ENCODE measurements around the gene KCNQ1.

The KCNQ1 gene

DNA sequence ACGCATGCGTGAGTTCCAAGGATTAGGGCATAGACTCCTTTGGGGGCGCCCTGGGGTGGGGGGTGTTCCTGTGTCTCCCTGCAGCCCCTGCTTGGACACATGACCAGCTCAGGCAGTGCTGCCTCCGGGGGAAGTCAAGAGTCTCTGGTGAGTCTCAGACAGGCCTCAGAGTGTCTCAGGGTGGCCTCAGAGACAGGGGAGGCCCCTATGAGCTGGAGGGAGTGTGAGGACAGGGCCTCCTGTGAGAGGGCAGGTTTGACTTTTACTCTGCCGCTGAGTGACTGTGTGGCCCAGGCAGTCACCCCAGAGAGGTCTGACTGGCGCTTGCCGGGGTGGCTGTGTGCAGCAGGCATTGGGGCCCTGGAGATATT, 296.2 kb downstream of the KCNQ1 start:
- no peak for DNase-seq (ENCODE audit: low read depth in 4 of 4, low spot score in 1 of 4)

DNA sequence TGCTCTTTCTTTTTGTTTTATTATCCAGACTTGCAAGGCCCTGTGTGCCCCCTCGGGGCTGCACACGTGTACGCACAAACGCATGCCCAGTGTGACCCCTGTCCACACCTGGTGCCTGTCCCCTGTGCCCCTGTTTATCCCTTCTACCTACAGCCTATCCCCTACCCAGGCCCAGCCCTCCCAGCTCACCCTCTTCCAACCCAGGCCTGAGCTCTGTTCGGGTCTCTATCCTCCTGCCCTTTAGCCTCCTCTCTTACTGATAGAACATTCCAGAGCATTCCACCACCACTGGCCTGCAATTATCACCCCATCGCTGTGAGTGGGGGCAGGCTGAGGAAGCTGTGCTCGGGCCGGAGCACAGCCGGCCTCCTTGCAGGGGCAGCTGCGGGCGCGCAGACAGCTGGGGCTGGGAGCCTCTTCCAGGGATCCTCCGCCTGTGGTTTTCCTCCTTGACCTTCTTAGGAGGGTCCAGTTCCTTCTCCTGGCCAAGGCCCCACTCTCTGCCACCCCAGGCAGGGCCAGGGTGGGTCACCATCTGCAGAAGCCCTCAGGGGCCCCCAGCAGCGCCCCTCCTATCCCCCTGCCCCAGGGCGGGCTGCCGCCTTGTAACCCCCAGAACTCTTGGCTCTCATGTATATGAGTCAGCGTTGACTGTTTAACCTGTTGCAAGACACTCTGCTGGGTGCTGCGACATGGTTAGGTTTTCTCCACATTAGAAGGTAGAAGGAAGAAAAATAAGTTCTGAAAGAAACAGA, 296.7 kb downstream of the KCNQ1 start:
- no peak for DNase-seq (ENCODE audit: low read depth in 4 of 4, low spot score in 1 of 4)

DNA sequence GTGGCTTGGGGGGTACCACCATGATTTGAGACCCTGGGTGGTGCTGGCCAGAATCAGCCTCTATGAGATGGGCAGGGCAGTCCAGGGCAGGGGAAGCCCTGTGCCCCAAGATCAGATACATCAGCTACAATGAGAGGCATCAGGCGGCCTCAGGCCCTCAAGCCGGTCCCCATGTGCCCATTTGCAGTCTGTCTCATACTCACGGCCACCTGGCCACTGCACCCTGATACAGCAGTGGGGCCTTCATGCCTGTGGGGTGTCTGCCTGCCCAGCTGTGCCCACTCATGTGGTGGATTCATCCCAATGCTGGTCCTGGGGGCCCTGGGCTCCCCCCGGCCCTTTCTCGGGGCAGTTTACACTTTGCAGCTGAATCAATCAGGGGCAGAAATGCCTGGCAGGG, 297.4 kb downstream of the KCNQ1 start:
- no peak for DNase-seq (ENCODE audit: low read depth in 4 of 4, low spot score in 1 of 4)

DNA sequence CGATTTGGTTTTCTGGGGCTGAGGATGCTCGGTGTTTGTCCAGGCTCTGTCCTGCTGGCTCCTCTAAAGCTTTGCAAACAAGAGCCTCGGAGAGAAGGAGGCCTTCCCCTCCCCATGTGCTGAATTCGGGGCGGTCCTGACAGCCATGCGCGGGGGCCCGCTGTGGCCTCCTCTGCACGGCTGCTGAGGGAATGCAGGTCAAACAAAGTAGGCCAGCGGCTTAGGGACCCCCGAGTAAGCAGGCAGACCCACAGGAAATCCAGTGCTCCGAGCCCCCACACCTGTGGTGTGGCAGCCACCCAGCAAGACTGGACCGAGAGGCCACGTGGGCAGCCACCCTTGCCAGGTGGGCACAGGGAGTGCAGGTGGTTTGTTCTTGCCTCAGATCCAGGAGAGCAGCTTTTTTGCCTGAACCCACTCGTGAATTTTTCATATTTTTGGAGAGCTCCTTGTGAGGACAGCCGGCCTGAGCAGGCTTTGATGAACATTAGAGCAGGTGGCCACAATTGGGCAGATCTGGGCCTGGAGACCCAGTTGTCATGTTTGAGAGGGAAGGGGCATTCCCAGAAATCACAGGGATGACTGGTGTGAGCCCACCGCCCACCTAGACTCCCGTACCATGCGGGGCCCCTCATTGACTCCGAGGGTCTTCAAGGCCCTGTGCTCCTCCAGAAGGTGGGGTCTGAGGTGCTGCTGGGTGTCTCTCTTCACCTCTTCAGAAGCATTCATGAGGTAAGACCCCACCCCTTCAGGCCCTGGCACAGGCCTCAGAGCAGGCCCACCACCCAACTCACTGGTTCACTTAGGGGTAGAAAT, 298.0 kb downstream of the KCNQ1 start:
- no peak for DNase-seq (ENCODE audit: low read depth in 4 of 4, low spot score in 1 of 4)

DNA sequence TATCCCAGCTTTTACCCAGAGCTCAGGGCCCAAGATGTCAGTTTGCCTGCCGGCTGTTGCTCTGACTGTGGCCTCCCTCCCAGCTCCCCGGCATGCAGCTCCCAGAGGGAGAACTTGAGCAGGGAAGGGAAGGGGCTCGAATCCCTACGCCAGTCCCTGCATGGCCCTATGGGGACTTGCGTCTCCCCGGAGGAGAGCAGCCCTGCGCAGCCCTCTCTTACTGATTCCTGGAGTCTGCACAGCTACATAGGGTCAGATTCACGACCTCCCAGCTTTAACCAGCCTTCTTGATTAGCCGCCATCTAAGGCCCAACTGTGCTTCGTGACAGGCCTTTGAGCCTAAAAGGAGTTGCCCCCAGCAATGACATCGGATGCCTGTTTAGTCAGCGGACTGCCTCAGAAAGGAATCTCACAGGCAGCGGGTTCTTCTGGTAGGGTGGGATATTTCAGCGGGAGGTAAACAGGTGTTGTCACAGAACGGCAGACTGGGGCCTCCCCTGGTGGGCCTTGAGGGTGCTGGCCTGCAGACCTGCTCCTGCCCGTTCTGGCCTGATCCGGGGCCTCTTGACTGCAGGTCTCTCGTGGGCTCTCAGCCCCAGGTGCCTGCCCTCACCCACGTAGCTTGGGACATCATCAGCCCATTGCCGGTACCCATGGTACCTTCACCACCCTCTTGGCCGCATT, 298.8 kb downstream of the KCNQ1 start:
- no peak for DNase-seq (ENCODE audit: low read depth in 4 of 4, low spot score in 1 of 4)

DNA sequence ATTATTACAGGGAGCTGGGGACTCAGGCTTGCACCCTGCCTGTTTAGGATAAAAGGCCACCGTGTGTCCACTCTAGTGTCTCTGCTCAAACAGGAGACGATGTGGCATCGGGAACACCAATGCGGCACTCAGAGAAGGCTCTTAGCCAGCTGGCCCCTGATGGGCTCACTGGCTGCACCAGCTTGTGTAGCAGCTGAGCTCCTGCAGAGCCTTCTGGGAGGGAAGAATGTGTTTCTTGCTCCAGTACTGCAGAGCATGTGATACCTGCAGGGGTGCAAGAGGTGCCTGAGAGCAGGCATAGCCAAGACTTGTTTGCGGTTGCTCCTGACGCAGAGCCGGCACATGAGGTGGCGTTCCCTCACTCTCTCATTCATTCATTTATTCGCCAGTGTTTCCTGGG, 299.4 kb downstream of the KCNQ1 start:
- DNase-seq (ENCODE audit: low read depth in 4 of 4, low spot score in 1 of 4) = no peak

DNA sequence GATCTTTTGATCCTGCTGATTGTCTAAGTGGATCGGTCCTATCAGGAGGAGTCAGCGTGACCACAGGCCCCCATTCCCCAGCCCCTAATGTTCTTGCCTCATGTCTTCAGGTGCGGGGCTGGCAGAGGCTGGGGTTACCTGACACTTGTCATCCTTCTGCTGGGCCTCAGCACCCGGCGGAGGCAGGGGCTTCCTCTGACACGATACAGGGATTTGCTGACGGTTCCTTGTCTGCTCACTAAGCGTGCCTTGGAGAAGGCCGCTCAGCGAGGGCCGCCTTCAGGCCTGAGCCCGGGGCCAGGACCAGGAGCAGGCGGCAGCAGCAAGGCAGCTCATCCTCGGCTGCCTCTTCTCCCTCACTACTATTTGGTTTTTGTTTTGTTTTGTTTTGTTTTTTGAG, 300.7 kb downstream of the KCNQ1 start:
- DNase-seq (ENCODE audit: low read depth in 4 of 4, low spot score in 1 of 4) = no peak

DNA sequence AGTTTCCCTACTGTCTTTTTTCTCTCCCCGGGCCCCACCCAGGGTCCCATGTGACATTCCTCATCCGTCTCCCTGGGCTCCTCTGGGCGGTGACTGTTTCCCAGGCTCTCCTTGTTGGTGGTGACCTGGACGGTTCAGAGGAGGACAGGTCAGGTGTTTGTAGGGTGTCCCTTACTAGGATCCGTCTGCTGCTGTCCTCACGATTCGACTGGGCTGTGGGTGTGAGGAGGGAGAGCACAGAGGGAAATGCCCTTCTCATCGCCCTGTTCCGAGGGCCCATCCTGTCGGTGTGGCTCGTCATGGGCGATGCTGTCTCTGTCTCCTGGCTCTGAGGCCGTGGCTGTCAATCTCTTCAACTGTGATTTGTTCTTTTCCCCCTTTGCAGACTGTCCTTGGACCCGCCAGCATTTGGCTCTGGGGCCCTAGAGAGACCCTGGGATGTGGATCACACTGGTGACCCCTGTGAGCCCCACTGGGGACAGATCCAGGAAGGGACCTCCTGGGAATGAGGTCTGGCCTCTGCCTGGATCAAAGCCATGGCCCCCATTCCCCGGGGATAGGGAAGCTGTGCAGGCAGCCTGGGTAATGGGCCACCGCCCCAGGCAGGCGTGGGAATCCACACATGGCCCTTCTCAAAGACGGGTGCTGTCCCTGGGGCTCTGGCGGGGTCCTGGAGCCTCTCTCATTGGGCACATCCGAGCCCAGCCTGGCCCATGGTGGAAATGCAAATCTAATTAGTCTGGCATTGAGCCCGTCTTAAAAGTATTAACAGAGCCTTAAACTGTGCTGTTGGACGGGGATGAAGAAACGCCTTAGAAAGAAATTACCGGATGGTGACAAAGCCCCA, 301.8 kb downstream of the KCNQ1 start:
- no peak for DNase-seq (ENCODE audit: low read depth in 4 of 4, low spot score in 1 of 4)

DNA sequence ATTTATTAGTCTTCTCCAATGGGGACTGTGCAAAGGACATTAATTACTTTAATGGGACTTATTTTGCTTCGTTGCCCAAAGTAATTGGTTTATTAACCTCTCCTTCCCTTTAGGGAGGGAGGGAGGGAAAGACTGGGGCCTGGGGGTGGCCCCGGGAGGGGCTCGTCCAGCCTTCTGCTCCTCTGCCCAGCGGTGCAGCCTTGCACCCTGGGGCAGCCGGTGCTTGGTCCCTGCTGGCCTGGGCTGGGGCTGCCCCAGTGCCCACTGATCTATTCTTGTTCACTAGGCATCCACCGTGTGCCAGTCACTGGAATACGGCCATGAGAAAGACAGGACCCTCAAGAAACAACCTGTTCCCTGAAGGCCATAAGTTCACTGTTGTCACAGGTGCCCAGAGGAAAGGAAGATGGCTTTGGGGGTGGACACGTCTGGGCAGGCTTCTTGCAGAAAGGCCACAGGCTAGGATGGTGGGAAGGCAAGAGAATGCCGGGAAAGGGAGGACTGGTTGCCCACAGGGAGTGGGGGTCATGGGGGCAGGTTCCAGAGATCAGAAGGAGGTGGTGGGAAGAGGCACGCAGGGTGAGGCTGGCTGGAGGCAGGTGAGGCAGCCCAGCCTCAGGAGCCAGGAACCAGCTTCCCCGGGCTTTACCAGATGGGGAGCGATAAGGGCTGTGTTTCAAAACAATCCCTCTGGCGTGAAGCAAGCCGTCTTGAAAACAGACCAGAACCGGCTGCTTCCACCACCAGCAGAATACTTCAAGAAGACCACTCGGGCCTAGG, 302.6 kb downstream of the KCNQ1 start:
- no peak for DNase-seq (ENCODE audit: low read depth in 4 of 4, low spot score in 1 of 4)

DNA sequence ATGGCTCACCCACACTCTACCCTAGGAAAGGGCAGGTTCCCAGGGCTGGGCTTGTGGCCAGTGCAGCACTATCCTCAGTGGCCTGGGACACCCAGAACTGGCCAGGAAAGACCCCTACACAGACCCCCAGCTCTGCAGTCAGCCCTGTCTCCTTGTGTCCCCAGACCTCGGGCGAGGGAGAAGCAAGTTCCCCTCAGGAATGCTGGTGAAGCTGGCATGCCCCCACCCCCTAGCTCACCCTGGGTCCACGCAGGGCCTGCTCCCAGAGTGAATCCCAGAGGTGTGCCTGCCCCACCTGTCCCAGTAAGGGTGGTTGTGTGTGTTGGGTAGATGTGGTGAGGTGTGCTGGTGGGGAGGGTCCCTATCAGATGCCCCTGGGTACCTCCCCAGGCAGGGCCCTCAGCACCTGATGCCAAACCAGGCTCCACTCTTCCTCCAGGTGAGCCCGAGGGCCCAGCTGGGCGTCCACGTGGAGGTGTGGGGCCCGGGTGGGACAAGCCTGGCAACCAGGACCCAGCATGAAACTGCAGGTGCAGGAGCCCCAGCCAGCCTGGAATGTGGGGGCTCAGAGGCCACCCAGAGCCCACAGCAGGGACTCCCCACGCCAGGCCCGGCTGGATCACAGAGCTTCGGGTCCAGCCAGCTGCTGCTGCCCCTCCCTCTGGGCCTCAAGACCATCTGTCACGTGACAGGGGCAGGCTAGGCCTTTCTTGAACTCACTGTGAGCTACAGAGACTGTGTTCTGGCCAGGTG, 303.4 kb downstream of the KCNQ1 start:
- no peak for DNase-seq (ENCODE audit: low read depth in 4 of 4, low spot score in 1 of 4)

DNA sequence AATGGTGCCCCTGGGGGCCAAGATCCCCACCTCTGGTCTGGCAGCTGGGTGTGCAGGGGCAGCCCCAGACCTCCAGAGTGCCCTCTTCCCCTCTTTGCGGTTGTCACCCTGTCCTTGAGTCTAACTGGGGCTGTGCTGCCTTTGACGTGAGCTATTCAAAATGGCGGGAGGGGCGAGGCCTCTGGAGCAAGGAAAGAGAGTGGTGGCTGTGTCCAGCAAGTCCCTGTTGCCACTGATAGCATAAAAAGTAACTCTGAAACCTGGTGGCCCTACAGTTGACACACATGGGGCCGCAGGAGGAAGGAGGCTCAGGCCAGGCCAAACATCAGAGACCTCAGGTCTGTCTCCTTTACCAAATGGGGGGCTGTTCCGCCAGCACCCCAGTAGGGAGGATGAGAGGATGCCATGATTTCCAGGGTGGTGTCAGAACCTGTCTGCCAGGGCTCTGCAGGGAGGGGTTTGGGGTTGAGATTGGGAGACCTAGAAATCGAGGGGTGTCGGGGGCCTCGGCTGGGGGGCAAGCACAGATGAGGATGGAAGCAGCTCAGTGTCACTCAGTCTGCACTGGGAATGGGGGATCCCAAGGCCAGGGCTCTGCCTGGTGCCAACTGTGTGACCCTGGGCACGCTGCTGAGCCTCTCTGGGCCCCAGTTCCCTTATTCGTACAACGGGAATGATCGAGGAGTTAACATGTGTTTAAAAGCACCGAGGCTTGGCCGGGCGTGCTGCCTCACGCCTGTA, 304.2 kb downstream of the KCNQ1 start:
- DNase-seq (ENCODE audit: low read depth in 4 of 4, low spot score in 1 of 4) = no peak

DNA sequence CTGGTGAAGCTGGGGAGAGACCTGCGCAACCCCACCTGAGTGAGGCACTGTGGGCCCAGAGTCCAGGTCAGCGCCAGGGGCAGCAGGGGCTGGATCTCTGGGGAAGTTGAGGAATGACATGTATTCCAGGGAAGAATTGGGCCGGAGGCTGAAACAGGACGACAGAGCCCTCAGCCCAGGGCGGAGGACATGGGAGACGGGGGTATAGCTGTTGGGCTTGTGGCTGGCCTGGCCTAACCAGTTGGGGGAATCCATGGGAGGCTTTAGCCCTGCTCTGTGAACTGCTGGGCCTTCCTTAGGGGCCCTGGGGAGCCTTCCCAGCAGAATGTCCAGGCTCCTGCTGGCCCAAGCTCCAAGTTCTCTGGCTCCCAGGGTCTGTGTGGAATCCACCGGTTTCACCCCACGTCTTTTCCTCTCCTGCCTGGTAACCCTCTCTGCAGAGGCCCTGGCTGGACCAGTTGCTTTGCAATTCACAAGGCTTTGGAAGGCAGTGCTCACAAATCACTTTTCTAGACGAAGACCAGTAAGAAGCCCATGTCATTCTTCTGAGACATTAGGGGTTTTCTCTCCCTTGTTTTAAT, 305.4 kb downstream of the KCNQ1 start:
- DNase-seq (ENCODE audit: low read depth in 4 of 4, low spot score in 1 of 4) = no peak

DNA sequence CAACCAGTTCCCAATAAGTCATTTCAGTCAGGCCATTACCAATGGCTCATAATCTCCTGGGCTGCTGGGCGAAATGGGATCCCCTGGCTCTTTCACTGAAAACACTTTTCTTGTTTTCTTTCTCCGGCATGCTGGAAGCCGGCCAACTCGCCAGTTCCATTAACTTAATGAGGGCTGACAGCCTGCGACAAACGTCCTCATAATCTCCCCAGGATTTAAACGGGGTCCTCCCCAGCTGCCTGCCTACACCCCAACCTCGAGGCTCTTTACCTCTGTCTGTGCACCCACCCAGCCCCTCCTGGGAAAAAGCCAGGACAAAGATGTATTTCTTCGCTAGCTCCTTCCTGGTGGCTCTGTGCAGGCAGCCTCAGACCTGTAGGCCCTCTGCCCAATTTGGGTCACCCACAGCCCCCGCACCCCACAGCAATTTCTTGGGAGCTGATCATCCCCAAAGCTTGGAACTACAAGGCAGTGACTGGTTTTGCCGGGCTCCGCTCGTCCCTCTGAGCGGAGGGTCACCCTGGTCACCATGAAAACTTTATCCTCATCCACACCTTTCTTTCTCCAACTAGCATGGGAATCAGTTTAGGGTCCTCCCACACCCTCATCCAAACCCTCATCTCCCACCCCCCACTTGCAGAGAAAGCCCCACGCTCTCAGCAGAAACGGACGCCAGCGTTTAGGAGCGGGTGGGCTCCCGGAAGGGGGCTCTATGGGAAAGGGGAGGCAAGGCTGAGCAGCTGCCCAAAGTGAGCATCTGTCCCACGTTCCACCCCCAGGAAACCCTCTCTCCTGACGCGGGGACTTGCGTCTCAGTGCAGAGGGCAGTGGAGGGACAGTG, 306.1 kb downstream of the KCNQ1 start:
- DNase-seq (ENCODE audit: low read depth in 4 of 4, low spot score in 1 of 4) = no peak

DNA sequence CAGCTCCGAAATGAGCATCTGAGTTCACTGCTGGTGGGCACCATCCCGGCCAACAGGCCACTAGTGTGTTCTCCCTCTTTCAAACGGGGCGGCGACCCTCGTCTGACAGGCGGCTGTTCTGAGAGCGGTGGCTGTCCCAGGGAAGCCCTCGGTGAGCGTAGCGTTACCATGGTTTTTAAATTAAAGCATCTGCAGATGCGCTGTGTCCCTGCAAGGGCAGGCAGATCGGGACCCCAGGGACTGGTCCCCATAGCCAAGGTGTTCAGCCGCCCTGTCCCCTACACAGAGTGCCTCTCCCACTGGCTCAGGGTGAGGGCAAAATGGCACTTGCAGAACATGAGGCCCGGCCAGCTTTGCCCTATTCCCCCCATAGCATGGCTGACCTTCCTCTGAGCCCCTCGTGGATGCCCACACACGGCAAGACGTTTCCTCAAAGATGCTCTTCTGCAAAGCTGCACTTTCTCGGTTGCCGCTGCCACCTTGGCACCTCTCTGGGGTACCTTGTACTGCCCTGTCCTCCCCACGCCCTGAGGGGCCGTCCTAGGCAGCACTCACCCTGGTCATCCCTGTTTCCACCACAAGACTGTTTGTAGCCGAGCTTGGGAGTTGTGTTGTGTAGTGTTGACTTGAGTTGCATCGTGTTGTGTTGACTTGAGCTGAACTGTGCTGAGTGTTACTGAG, 306.9 kb downstream of the KCNQ1 start:
- DNase-seq (ENCODE audit: low read depth in 4 of 4, low spot score in 1 of 4) = no peak

DNA sequence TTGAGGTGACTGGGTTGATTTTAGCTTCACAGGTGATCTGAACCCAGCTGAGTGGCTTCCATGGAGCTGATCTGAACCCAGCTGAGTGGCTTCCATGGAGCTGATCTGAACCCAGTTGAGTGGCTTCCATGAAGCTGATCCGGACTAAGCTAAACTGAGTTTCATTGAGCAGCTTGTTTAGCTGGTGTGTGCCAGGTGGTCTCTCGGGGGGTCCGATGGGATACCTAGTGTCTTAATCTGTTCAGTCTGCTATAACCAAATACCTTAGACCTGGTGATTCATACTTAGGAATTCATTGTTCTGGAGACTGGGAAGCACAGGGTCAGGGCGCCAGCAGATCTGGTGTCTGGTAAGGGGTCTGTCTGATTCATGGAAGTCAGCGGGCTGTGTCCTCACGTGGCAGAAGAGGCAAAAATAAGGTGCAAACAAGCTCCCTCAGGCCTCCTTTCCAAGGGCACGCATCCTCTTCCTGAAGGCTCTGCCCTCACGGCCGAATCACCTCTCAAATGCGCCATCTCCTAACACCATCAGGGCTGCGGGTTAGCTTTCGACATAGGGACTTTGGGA, 307.5 kb downstream of the KCNQ1 start:
- DNase-seq (ENCODE audit: low read depth in 4 of 4, low spot score in 1 of 4) = no peak

DNA sequence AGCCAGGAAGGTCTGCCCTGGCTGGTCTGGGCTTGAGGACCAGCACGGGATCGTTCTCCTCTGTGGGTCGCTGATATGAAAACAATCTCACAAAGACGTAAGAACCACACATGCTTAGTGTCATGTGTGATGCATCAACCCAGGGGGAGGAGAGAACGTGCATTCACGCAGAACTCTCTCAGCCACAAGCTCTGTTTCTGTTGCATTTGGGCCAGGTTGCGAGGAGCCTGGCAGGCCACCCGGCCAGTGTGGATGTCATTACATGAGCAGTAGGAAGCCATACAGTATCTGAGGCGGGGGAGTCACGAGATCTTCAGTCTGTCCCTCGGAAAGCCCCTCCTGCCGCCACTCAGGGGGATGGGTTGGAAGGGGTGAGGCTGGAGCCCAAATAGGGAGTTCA, 308.1 kb downstream of the KCNQ1 start:
- DNase-seq (ENCODE audit: low read depth in 4 of 4, low spot score in 1 of 4) = no peak

DNA sequence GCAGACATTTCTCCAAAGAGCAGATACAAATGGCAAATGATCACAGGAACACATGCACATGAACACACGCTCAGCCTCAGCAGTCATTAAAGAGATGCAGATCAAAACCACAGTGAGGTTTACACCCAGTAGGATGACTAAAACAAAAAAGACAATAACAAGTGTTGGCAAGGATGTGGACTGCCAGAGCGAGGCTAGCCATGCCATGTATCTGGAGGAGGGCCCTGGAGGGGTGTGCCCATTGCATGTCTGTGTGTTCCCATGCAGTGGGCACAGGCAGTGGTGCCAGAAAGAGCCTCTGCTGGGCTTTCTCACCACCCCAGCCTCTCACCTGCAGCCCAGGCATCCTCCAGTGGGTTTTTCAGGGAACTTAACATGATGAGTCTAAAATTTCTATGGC, 309.2 kb downstream of the KCNQ1 start:
- no peak for DNase-seq (ENCODE audit: low read depth in 4 of 4, low spot score in 1 of 4)
